HepG2 (cell line): ENCODE measurements around the gene ENTPD6. TPM values are rescaled to one million over a fixed set of nuclear protein-coding genes. Genes with fewer than 3 reads are reported as not detected.

Experiments
- CBX2 ChIP-seq, 2 experiments: fragments of 200-600 bp in 1 of 2; sonication (generic); formaldehyde crosslinking in 1 of 2; IDR thresholded peaks; 2 replicates each; pipeline versions ENCODE4 v1.7.0 to v1.8.1; 2018 to 2022; ENCODE audit warnings: low read depth in 2 of 2, low read length in 1 of 2, mild to moderate bottlenecking in 1 of 2, missing genetic modification reagents in 1 of 2
- DNMT3B ChIP-seq: conservative IDR thresholded peaks from 2 replicates; pipeline ENCODE4 v1.6.1; 2016; ENCODE audit warnings: missing biosample characterization, control low read depth
- KDM5B ChIP-seq: sonication (generic); formaldehyde crosslinking; IDR thresholded peaks from 2 replicates; pipeline ENCODE4 v1.4.0; 2020; ENCODE audit warnings: missing genetic modification reagents, mild to moderate bottlenecking, borderline replicate concordance
- MYC ChIP-seq: sonication (generic); formaldehyde crosslinking; IDR thresholded peaks from 2 replicates; pipeline ENCODE4 v1.9.0; 2021; ENCODE audit warnings: missing genetic modification reagents, borderline replicate concordance
- MZF1 ChIP-seq: sonication (generic); formaldehyde crosslinking; IDR thresholded peaks from 2 replicates; pipeline ENCODE4 v1.8.1; 2023; ENCODE audit warnings: mild to moderate bottlenecking, missing genetic modification reagents, borderline replicate concordance
- SAP130 ChIP-seq: IDR thresholded peaks from 2 replicates; pipeline ENCODE4 v1.6.1; 2016; ENCODE audit warnings: low read depth
- SKI ChIP-seq: fragments of 450-650 bp; IDR thresholded peaks from one replicate; pipeline ENCODE4 v1.6.1; 2018; ENCODE audit warnings: mild to moderate bottlenecking; ENCODE audit not compliant: partially characterized antibody
- TOE1 ChIP-seq: sonication (generic); formaldehyde crosslinking; IDR thresholded peaks from 2 replicates; pipeline ENCODE4 v1.4.0; 2020; ENCODE audit warnings: mild to moderate bottlenecking, missing genetic modification reagents
- U2AF1 ChIP-seq: fragments of 200-400 bp; formaldehyde crosslinking; optimal IDR thresholded peaks from 2 replicates; pipeline ENCODE3; 2017; ENCODE audit warnings: mild to moderate bottlenecking, low read depth, low read length
- ZBTB1 ChIP-seq: sonication (generic); formaldehyde crosslinking; IDR thresholded peaks from 2 replicates; pipeline ENCODE4 v1.4.0; 2020; ENCODE audit warnings: missing genetic modification reagents, borderline replicate concordance
- ZBTB20 ChIP-seq: sonication (generic); formaldehyde crosslinking; IDR thresholded peaks from 2 replicates; pipeline ENCODE4 v1.8.1; 2023; ENCODE audit warnings: missing genetic modification reagents, low read depth, mild to moderate bottlenecking, borderline replicate concordance
- ZEB1 ChIP-seq: IDR thresholded peaks from 2 replicates; pipeline ENCODE4 v1.6.1; 2012; ENCODE audit warnings: mild to moderate bottlenecking, low read depth, inconsistent platforms; ENCODE audit not compliant: insufficient replicate concordance
- ZHX2 ChIP-seq, 2 experiments: sonication (generic) in 1 of 2; formaldehyde crosslinking in 1 of 2; IDR thresholded peaks; 2 replicates each; pipeline versions ENCODE4 v1.6.1 to v1.9.0; 2014 to 2022; ENCODE audit warnings: antibody characterized with exemption in 1 of 2, borderline replicate concordance in 1 of 2, inconsistent platforms in 1 of 2, low read depth in 1 of 2, missing genetic modification reagents in 1 of 2
- ZNF225 ChIP-seq: sonication (generic); formaldehyde crosslinking; IDR thresholded peaks from 2 replicates; pipeline ENCODE4 v1.4.0; 2020; ENCODE audit warnings: mild to moderate bottlenecking, missing genetic modification reagents
- ZNF232 ChIP-seq: sonication (generic); formaldehyde crosslinking; IDR thresholded peaks from 2 replicates; pipeline ENCODE4 v1.4.0; 2020; ENCODE audit warnings: missing genetic modification reagents, borderline replicate concordance
- ZNF276 ChIP-seq: sonication (generic); formaldehyde crosslinking; IDR thresholded peaks from 2 replicates; pipeline ENCODE4 v1.4.0; 2020; ENCODE audit warnings: mild to moderate bottlenecking, low read depth, missing genetic modification reagents
- ZNF333 ChIP-seq: sonication (generic); formaldehyde crosslinking; IDR thresholded peaks from 2 replicates; pipeline ENCODE4 v1.4.0; 2020; ENCODE audit warnings: mild to moderate bottlenecking, missing genetic modification reagents, borderline replicate concordance
- ZNF382 ChIP-seq: sonication (generic); formaldehyde crosslinking; IDR thresholded peaks from 2 replicates; pipeline ENCODE4 v1.5.0; 2020; ENCODE audit warnings: missing genetic modification reagents, mild to moderate bottlenecking, borderline replicate concordance
- ZNF691 ChIP-seq: sonication (generic); formaldehyde crosslinking; IDR thresholded peaks from 2 replicates; pipeline ENCODE4 v1.4.0; 2020; ENCODE audit warnings: missing genetic modification reagents, low read depth, mild to moderate bottlenecking, borderline replicate concordance
- polyA plus RNA-seq, 8 experiments: library from polyadenylated mRNA; depleted of rRNA in 3 of 8; stranded (reverse) in 7 of 8; unstranded in 1 of 8; fragments of >200 nt; fragmentation: Illumina TruSeq in 4 of 8; extraction: Trizol in 4 of 8; gene quantifications; 2 replicates each; pipeline versions ENCODE4 v1.2.1 to v1.2.3, GENCODE V29; 2011 to 2016; ENCODE audit warnings: low read depth in 4 of 8, missing spikeins in 1 of 8, mixed read lengths in 1 of 8; ENCODE audit not compliant: insufficient read depth in 1 of 8
- total RNA-seq, 5 experiments: library from RNA; depleted of rRNA; stranded (reverse); fragments of >200 nt; fragmentation: Illumina TruSeq; extraction: Trizol; gene quantifications; 2 replicates each; pipeline ENCODE4 v1.2.3, GENCODE V29; 2016; ENCODE audit warnings: low read depth in 1 of 5

Gene ENTPD6
- total and polyA plus RNA-seq, 2 of the 13 experiments (the other 11 are each of a cell fraction or from before 2014, with no cell fraction given) = 164 to 172 TPM

- TF ChIP-seq ZNF691 (CRISPR knock-in tag) (0 out of 2 replicates have a peak, but pooled peaks have one; percentile 4), MZF1 (CRISPR knock-in tag) (no peak), CBX2 (IDR thresholded peaks at IDR 0.05; ENCODE audit: low read depth, low read length) (no peak), CBX2 (CRISPR knock-in tag; IDR thresholded peaks at IDR 0.05; ENCODE audit: low read depth) (no peak; the same call in 1 of the 2 replicates), SKI (no peak), MYC (CRISPR knock-in tag) (no peak), ZBTB20 (no peak; the same call in 1 of the 2 replicates), U2AF1 (peak; percentile 78), ZNF232 (CRISPR knock-in tag) (peak; percentile 9; the same call in 1 of the 2 replicates), TOE1 (CRISPR knock-in tag) (no peak), DNMT3B (CRISPR knock-in tag) (no peak), SAP130 (CRISPR knock-in tag) (peak; percentile 41; the same call in 1 of the 2 replicates), ZEB1 (peak; percentile 89), ZNF225 (CRISPR knock-in tag) (peak; percentile 13; the same call in 1 of the 2 replicates), ZBTB1 (CRISPR knock-in tag) (no peak), ZNF333 (peak; percentile 8; the same call in 1 of the 2 replicates), ZHX2 (IDR thresholded peaks at IDR 0.05; ENCODE audit: low read depth) (no peak), ZHX2 (CRISPR knock-in tag; IDR thresholded peaks at IDR 0.05; ENCODE audit: borderline replicate concordance) (no peak; the same call in 1 of the 2 replicates), ZNF276 (CRISPR knock-in tag) (no peak), ZNF382 (CRISPR knock-in tag) (no peak), KDM5B (peak; percentile 31)
Measured at GRCh38 chr20:25195962-25196785, 662 bp downstream of the ENTPD6 start (continued).
